OCI-LY3 (cell line): ENCODE measurements around the gene TRMT11.

Experiments used
- H2AFZ ChIP-seq: fragments of 200-600, 300-600 bp; shearing (Covaris generic); 2 replicates; pipeline ENCODE4 v1.6.0; 2014; ENCODE audit warnings: antibody characterized with exemption, low read depth, low read length
- H3K27ac ChIP-seq: fragments of 200-600, 300-600 bp; sonication (generic); 2 replicates; pipeline ENCODE4 v1.5.1; 2014; ENCODE audit warnings: mild to moderate bottlenecking, low read length, moderate library complexity, mixed read lengths
- H3K27me3 ChIP-seq: fragments of 200-600, 300-600 bp; sonication (generic); 2 replicates; pipeline ENCODE4 v1.6.1; 2014; ENCODE audit warnings: low read depth, low read length, mixed read lengths
- H3K36me3 ChIP-seq: fragments of 200-600, 300-600 bp; sonication (generic); replicated peaks from 2 replicates; pipeline ENCODE3; 2014; ENCODE audit warnings: low read depth, low read length, mixed read lengths
- H3K4me1 ChIP-seq: fragments of 300-600, 200-600 bp; sonication (generic); 2 replicates; pipeline ENCODE4 v1.6.1; 2014; ENCODE audit warnings: low read length, mixed read lengths
- H3K4me2 ChIP-seq: fragments of 200-600, 300-600 bp; sonication (generic); 2 replicates; pipeline ENCODE4 v1.6.1; 2014; ENCODE audit warnings: low read length, mixed read lengths
- H3K4me3 ChIP-seq: fragments of 300-600, 200-600 bp; sonication (generic); 2 replicates; pipeline ENCODE4 v1.5.1; 2014; ENCODE audit warnings: antibody characterized with exemption, mild to moderate bottlenecking, low read length, moderate library complexity
- H3K79me2 ChIP-seq: fragments of 300-600, 200-600 bp; shearing (Covaris generic); 2 replicates; pipeline ENCODE4 v1.6.1; 2014; ENCODE audit warnings: mild to moderate bottlenecking, low read length, mixed read lengths
- H3K9ac ChIP-seq: fragments of 300-600, 200-600 bp; shearing (Covaris generic); 2 replicates; pipeline ENCODE4 v1.6.0; 2014; ENCODE audit warnings: mild to moderate bottlenecking, low read length, moderate library complexity
- H3K9me3 ChIP-seq: fragments of 200-600, 300-600 bp; shearing (Covaris generic); 2 replicates; pipeline ENCODE4 v1.6.1; 2014; ENCODE audit warnings: low read length, mixed read lengths; ENCODE audit not compliant: insufficient read depth
- H4K20me1 ChIP-seq: fragments of 200-600, 300-600 bp; sonication (generic); 2 replicates; pipeline ENCODE4 v1.6.1; 2016; ENCODE audit warnings: low read length, mixed read lengths; ENCODE audit not compliant: insufficient read depth
- CTCF ChIP-seq: fragments of 200-600, 300-600 bp; sonication (generic); IDR thresholded peaks from 2 replicates; pipeline ENCODE4 v1.5.1; 2014; ENCODE audit warnings: antibody characterized with exemption, low read length, low read depth
- EZH2phosphoT487 ChIP-seq: fragments of 200-600 bp; shearing (Covaris generic); IDR thresholded peaks from 2 replicates; pipeline ENCODE4 v1.6.1; 2018; ENCODE audit warnings: antibody characterized with exemption, mixed run types, low read depth

The TRMT11 gene

GRCh38 chr6:126027601-126028000 is 41.3 kb downstream of the TRMT11 start:
- Histone ChIP-seq H4K20me1 (no peaks in the 10 kb centered on the region), H3K4me1 (no peaks in the 10 kb centered on the region), H3K36me3 (no peaks in the 10 kb centered on the region), H3K79me2 (no peaks in the 10 kb centered on the region), H3K9me3 (no peaks in the 10 kb centered on the region), H3K9ac (no peak overlapping the region), H2AFZ (no peak overlapping the region), H3K4me3 (no peak overlapping the region), H3K4me2 (no peak overlapping the region), H3K27ac (no peak overlapping the region), H3K27me3 (no peaks in the 10 kb centered on the region)
- TF ChIP-seq CTCF (no peak), EZH2phosphoT487 (no peak)

GRCh38 chr6:126030045-126030444 is 43.7 kb downstream of the TRMT11 start:
- Histone ChIP-seq H3K36me3 (no peaks in the 10 kb centered on the region), H3K27me3 (no peaks in the 10 kb centered on the region), H4K20me1 (no peaks in the 10 kb centered on the region), H3K79me2 (no peaks in the 10 kb centered on the region), H3K27ac (no peak overlapping the region), H2AFZ (no peak overlapping the region), H3K9me3 (no peaks in the 10 kb centered on the region), H3K4me1 (no peaks in the 10 kb centered on the region), H3K9ac (no peak overlapping the region), H3K4me3 (no peak overlapping the region), H3K4me2 (no peak overlapping the region)
- TF ChIP-seq CTCF (no peak), EZH2phosphoT487 (no peak)

GRCh38 chr6:126033696-126034095 is 47.4 kb downstream of the TRMT11 start:
- H2AFZ ChIP-seq = no peak overlapping the region
- H3K4me2 ChIP-seq = no peak overlapping the region
- H3K27me3 ChIP-seq = no peaks in the 10 kb centered on the region
- H3K79me2 ChIP-seq = no peaks in the 10 kb centered on the region
- no peak overlapping the region for H3K4me3 ChIP-seq
- no peaks in the 10 kb centered on the region for H3K9me3 ChIP-seq
- H3K27ac ChIP-seq = no peak overlapping the region
- TF ChIP-seq CTCF = peak; percentile 46
- no peak for TF ChIP-seq EZH2phosphoT487
- H4K20me1 ChIP-seq = no peaks in the 10 kb centered on the region
- peaks cover 3% of the 10 kb centered on the region for H3K36me3 ChIP-seq
- no peaks in the 10 kb centered on the region for H3K4me1 ChIP-seq
- H3K9ac ChIP-seq = no peak overlapping the region

GRCh38 chr6:126034656-126035055 is 48.3 kb downstream of the TRMT11 start:
- H3K27ac ChIP-seq = no peak overlapping the region
- no peaks in the 10 kb centered on the region for H3K4me1 ChIP-seq
- H2AFZ ChIP-seq = no peak overlapping the region
- no peaks in the 10 kb centered on the region for H3K9me3 ChIP-seq
- H4K20me1 ChIP-seq = no peaks in the 10 kb centered on the region
- H3K79me2 ChIP-seq = no peaks in the 10 kb centered on the region
- H3K36me3 ChIP-seq = peaks cover 3% of the 10 kb centered on the region
- TF ChIP-seq CTCF = no peak
- no peak for TF ChIP-seq EZH2phosphoT487
- H3K4me3 ChIP-seq = no peak overlapping the region
- H3K27me3 ChIP-seq = no peaks in the 10 kb centered on the region
- no peak overlapping the region for H3K4me2 ChIP-seq
- H3K9ac ChIP-seq = no peak overlapping the region
